Activated CD8-positive, alpha-beta T cell treated with anti-CD3 and anti-CD28 coated beads for 36 hours (primary cell): ENCODE measurements around the gene KCTD11. TPM values are rescaled to one million over a fixed set of nuclear protein-coding genes. Genes with fewer than 3 reads are reported as not detected.

Experiments
- ATAC-seq: fragments of 200-7000 bp; cut with Tn5 transposase; one replicate; pipeline ENCODE4 v1.10.0; 2021; ENCODE audit warnings: mild to moderate bottlenecking, moderate library complexity
- CTCF ChIA-PET: fragments of 350-600 bp; sonication (Branson Sonifier 250); formaldehyde crosslinking; loops from one replicate; lab custom pipeline; 2021; ENCODE audit warnings: antibody characterized with exemption; lab: Charles Lee
- POLR2A ChIA-PET: fragments of 350-600 bp; sonication (Branson Sonifier 250); formaldehyde crosslinking; loops from one replicate; lab custom pipeline; 2021; ENCODE audit warnings: antibody characterized with exemption; lab: Charles Lee
- DNase-seq: peaks from one replicate; pipeline ENCODE4 v3.0.0-alpha.2; 2020
- H3K27ac Mint-ChIP-seq: one replicate; pipeline ENCODE4 v1.8.0; 2021; ENCODE audit warnings: mild to moderate bottlenecking, mixed read lengths
- H3K27me3 Mint-ChIP-seq: one replicate; pipeline ENCODE4 v1.8.0; 2021; ENCODE audit warnings: mixed read lengths
- H3K36me3 Mint-ChIP-seq: one replicate; pipeline ENCODE4 v1.8.0; 2021; ENCODE audit warnings: low read depth, mixed read lengths
- H3K4me1 Mint-ChIP-seq: one replicate; pipeline ENCODE4 v1.8.0; 2021; ENCODE audit warnings: low read depth, mixed read lengths
- H3K4me3 Mint-ChIP-seq: one replicate; pipeline ENCODE4 v1.8.0; 2021; ENCODE audit warnings: mild to moderate bottlenecking, moderate library complexity, mixed read lengths
- H3K9me3 Mint-ChIP-seq: one replicate; pipeline ENCODE4 v1.8.0; 2021; ENCODE audit warnings: mixed read lengths
- intact Hi-C: fragments of 100-400 bp; cut with micrococcal nuclease; formaldehyde crosslinking; loops from one replicate; pipeline ENCODE4 v1.10.0; 2022
- total RNA-seq, 2 experiments: library from RNA; stranded (reverse); gene quantifications; one replicate each; pipeline ENCODE4 v1.2.3, GENCODE V29; 2021
- TF ChIP-seq, protein P1 (sequence below): fragments of 200-600 bp; IDR thresholded peaks from one replicate; pipeline ENCODE4 v1.8.0; 2022; ENCODE audit warnings: antibody characterized with exemption, mild to moderate bottlenecking

The KCTD11 gene
- total RNA-seq, 2 experiments from 2014 or later: 11.0 to 11.2 TPM

DNA sequence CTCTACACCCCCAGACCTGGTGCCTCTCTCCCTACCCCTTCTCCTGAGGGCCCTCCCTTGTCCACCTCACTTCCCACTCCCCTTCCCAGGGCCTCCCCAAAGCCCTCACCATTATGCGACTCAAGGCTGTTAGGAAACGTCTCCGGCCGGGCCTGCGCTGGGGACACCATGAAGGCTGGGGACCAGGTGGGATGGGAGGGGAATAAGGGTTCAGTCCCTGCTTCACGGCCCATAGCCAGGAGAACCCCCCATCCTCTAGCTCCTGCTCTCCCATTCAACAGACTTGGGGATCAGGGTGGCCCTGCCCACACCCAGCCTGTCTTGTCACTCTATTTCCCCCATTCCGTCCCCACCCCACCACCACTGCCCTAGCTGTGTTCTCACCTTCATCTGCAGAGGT lies 24.9 kb upstream of the KCTD11 start:
- no peak overlapping the region for H3K27ac Mint-ChIP-seq
- peaks cover 37% of the 10 kb centered on the region for H3K4me1 Mint-ChIP-seq
- intact Hi-C loops: no loop called here
- H3K9me3 Mint-ChIP-seq: no peaks in the 10 kb centered on the region
- ChIA-PET CTCF (interaction anchor here (1.0 to 6.5 kb wide), 5 partner anchors 9 to 17 kb away, joined by 3 to 60 read pairs (median 7); partner anchors contain the start of gene ACAP1), POLR2A (interaction anchor here (10.5 kb wide), 1 partner anchor 15 kb away, joined by 150 read pairs; the partner anchor contains the start of gene GPS2)
- DNase-seq (no peak), ATAC-seq (no peak)
- TF ChIP-seq, protein P1, sequence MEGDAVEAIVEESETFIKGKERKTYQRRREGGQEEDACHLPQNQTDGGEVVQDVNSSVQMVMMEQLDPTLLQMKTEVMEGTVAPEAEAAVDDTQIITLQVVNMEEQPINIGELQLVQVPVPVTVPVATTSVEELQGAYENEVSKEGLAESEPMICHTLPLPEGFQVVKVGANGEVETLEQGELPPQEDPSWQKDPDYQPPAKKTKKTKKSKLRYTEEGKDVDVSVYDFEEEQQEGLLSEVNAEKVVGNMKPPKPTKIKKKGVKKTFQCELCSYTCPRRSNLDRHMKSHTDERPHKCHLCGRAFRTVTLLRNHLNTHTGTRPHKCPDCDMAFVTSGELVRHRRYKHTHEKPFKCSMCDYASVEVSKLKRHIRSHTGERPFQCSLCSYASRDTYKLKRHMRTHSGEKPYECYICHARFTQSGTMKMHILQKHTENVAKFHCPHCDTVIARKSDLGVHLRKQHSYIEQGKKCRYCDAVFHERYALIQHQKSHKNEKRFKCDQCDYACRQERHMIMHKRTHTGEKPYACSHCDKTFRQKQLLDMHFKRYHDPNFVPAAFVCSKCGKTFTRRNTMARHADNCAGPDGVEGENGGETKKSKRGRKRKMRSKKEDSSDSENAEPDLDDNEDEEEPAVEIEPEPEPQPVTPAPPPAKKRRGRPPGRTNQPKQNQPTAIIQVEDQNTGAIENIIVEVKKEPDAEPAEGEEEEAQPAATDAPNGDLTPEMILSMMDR: no peak
- no peak overlapping the region for H3K4me3 Mint-ChIP-seq
- peaks cover 14% of the 10 kb centered on the region for H3K36me3 Mint-ChIP-seq
- no peaks in the 10 kb centered on the region for H3K27me3 Mint-ChIP-seq

DNA sequence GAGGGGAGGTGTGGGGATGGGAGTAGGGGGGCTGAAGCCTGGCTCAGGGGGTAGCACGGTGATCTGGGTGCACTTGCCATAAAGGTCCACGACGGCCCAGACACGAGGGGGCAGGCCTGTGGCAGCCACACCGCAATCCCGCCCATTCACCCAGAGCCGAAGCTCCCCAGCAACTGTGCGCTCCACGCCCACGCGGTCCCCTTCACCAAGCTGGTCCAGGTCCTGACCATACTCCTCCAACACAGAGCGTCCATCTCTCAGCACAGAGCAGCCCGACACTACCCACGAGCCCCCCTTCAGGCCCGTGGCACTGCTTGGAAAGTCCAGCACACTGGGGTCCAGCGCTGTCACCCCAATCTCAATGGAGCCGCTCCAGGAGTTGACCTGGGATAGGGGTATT lies 24.5 kb upstream of the KCTD11 start:
- Mint-ChIP-seq H3K9me3 (no peaks in the 10 kb centered on the region), H3K36me3 (peaks cover 14% of the 10 kb centered on the region), H3K27me3 (no peaks in the 10 kb centered on the region), H3K4me1 (peaks cover 42% of the 10 kb centered on the region), H3K27ac (peak overlapping the region; percentile 36), H3K4me3 (peak overlapping the region; percentile 38)
- CTCF ChIA-PET: interaction anchor here (1.0 to 6.5 kb wide), 5 partner anchors 9 to 17 kb away, joined by 3 to 60 read pairs (median 7); partner anchors contain the start of gene ACAP1
- intact Hi-C loops: no loop called here
- POLR2A ChIA-PET: interaction anchor here (10.5 kb wide), 1 partner anchor 15 kb away, joined by 150 read pairs; the partner anchor contains the start of gene GPS2
- DNase-seq (no peak), ATAC-seq (no peak)
- TF ChIP-seq, protein P1: no peak

DNA sequence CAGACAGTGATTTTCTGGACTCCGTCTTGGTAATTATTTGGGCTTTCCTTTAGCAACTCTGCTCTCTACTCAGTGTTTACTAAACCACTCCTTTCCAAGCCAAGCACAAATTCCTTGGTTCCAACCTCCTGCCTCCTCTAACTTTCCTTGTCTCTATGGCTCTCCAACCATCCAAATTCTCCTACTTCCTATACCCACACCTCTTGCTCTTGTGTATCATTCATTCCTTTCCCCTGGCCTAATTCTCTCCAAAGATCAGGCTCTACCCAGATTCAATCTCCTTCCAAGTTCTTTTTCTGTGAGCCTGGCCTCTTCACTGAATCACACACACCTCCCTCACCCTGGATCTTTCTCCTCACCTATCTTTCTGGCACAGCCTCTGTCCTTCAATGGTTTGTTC lies 24.0 kb upstream of the KCTD11 start:
- intact Hi-C loops: no loop called here
- POLR2A ChIA-PET: interaction anchor here (0.6 to 10.5 kb wide), 3 partner anchors 13 to 21 kb away, joined by 3 to 150 read pairs (median 7); partner anchors contain the start of gene GPS2
- peaks cover 46% of the 10 kb centered on the region for H3K4me1 Mint-ChIP-seq

DNA sequence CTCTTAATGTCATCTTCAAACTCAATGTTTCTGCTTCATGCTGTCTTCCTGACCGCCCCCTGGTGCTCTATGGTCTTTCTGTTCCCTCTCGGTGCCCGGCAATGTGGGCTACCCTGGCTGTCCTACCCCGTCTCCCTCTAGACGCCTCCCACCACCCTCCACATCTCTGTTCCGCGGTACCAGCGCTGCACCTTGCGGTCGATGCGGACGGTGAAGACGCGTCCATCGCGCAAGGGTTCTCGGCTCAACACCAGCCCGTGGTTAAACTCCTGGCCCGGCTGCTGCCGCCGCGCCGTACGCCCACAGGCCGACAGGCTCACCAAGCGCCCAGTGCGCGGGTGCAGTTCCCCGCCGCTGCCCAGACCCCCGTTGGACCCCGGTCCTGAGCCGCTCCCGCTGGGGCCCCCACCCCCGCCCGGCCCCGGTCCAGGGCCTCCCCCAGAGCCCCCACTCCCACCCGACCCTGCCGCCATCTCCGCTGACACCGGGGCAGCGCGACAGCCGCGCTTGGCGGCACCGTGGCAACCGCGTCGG lies 23.1 kb upstream of the KCTD11 start, which contains the start of gene NEURL4:
TSS of gene NEURL4 (minus strand) at position 496 of the 534 bp plus-strand sequence. CDS start at position 473, 23 bp downstream.
- Mint-ChIP-seq H3K27me3 (no peaks in the 10 kb centered on the region), H3K27ac (peak within 1 kb of the TSS; percentile 96), H3K4me1 (peaks cover 48% of the 10 kb centered on the region), H3K9me3 (no peaks in the 10 kb centered on the region), H3K4me3 (peak within 1 kb of the TSS; percentile 80), H3K36me3 (peaks cover 10% of the 10 kb centered on the region)
- peak; percentile 49 for DNase-seq
- ChIA-PET CTCF (interaction anchor here (0.8 to 3.0 kb wide), 11 partner anchors 9 to 358 kb away, joined by 3 to 20 read pairs (median 5); partner anchors contain the start of gene TMEM95), POLR2A (interaction anchor here (0.6 to 10.5 kb wide), 12 partner anchors 8 to 358 kb away, joined by 3 to 150 read pairs (median 6); partner anchors contain the start of genes GPS2, TMEM256, TP53 and ZBTB4)
- intact Hi-C loops: no loop called here
- TF ChIP-seq, protein P1: peak; percentile 10
- peak; percentile 0 for ATAC-seq

More for the DNA sequence above, 24.0 kb upstream of the KCTD11 start:
- peaks cover 14% of the 10 kb centered on the region for H3K36me3 Mint-ChIP-seq
- CTCF ChIA-PET: interaction anchor here (0.9 to 5.2 kb wide), 6 partner anchors 9 to 17 kb away, joined by 3 to 50 read pairs (median 6); no protein-coding TSS in a partner anchor
- ATAC-seq (no peak), DNase-seq (no peak)
- peak overlapping the region; percentile 80 for H3K4me3 Mint-ChIP-seq
- no peaks in the 10 kb centered on the region for H3K9me3 Mint-ChIP-seq
- no peaks in the 10 kb centered on the region for H3K27me3 Mint-ChIP-seq
- TF ChIP-seq, protein P1: no peak
- peak overlapping the region; percentile 74 for H3K27ac Mint-ChIP-seq
